Aorta (tissue), 5 donors: ENCODE results near the gene PAN3. TPM values are rescaled to one million over a fixed set of nuclear protein-coding genes. Genes with fewer than 3 reads are reported as not detected.

Experiments
- ATAC-seq: fragments of 200-7000 bp; cut with Tn5 transposase; one replicate; pipeline ENCODE4 v1.9.1; 2022; ENCODE audit warnings: moderate library complexity; ENCODE audit not compliant: low FRiP score
- DNase-seq, 2 donors: peaks; one replicate each; pipeline ENCODE4 v3.0.0-alpha.2; 2020
- H3K27ac ChIP-seq, 2 donors: one replicate each; pipeline ENCODE4 v1.5.1; 2013; ENCODE audit warnings: low read length in 2 of 2, mild to moderate bottlenecking in 2 of 2, moderate library complexity in 2 of 2, control low read depth in 1 of 2, inconsistent platforms in 1 of 2, low read depth in 1 of 2
- H3K27me3 ChIP-seq, 2 donors: one replicate each; pipeline ENCODE4 v1.6.1; 2013; ENCODE audit warnings: control low read depth in 1 of 2, low read length in 1 of 2, mild to moderate bottlenecking in 1 of 2, moderate library complexity in 1 of 2; ENCODE audit not compliant: insufficient read depth in 2 of 2, control insufficient read depth in 1 of 2
- H3K36me3 ChIP-seq, 2 donors: one replicate each; pipeline ENCODE4 v1.6.1; 2013; ENCODE audit warnings: control low read depth in 1 of 2, low read length in 1 of 2, mild to moderate bottlenecking in 1 of 2; ENCODE audit not compliant: insufficient read depth in 2 of 2, control insufficient read depth in 1 of 2
- H3K4me1 ChIP-seq, 2 donors: one replicate each; pipeline ENCODE4 v1.6.1; 2013; ENCODE audit warnings: low read length in 2 of 2, control low read depth in 1 of 2, mild to moderate bottlenecking in 1 of 2, moderate library complexity in 1 of 2; ENCODE audit not compliant: insufficient read depth in 2 of 2, control insufficient read depth in 1 of 2
- H3K4me3 ChIP-seq, 2 donors: one replicate each; pipeline ENCODE4 v1.5.1; 2013; ENCODE audit warnings: low read length in 2 of 2, control low read depth in 1 of 2, mild to moderate bottlenecking in 1 of 2
- H3K9me3 ChIP-seq: one replicate; pipeline ENCODE4 v1.6.1; 2013; ENCODE audit warnings: mild to moderate bottlenecking, low read length; ENCODE audit not compliant: control insufficient read depth
- WGBS, 2 donors: extraction: QIAGEN DNeasy Blood & Tissue Kit; methylation state at CpG; one replicate each; pipeline ENCODE4 v1.1.7; 2013; 5-methylcytosine and 5-hydroxymethylcytosine counted together
- intact Hi-C, 2 donors: fragments of 100-400 bp; cut with DNase I; formaldehyde crosslinking; loops; one replicate each; pipeline versions ENCODE4 v1.14.2 to v1.15.0; 2022
- polyA plus RNA-seq, 2 donors: library from polyadenylated mRNA; stranded (reverse); fragments of 200-250 nt; gene quantifications; one replicate each; pipeline ENCODE4 v1.2.3, GENCODE V29; 2013
- total RNA-seq, 2 donors: library from RNA; stranded (reverse); fragmentation: NEBNext Ultra II Directional; extraction: Animal tissue kit (Norgen Biotek cat#: 25700); gene quantifications; one replicate each; pipeline ENCODE4 v1.2.1, GENCODE V29; 2021
- donor health status: healthy with polysubstance abuse.
- donor health status: Bipolar disorder and iron deficiency.
- donor health status: DM: no; HTN: no; CAD: no.
- donor health status: DM: no; HTN: no; CAD: no.
- donor health status: DM: yes; HTN: yes; CAD: no.

Gene PAN3
- total and polyA plus RNA-seq, 4 donors: 4.0 to 49.2 (median 26.5) TPM

- WGBS, 2 donors: 90 to 91% methylated on average over 1 of the region's 1 CpG
- Histone ChIP-seq H3K4me3 (no peak overlapping the region), H3K27ac (no peak overlapping the region), H3K9me3 (no peaks in the 10 kb centered on the region), H3K36me3 (no peaks in the 10 kb centered on the region), H3K27me3 (no peaks in the 10 kb centered on the region), H3K4me1 (no peaks in the 10 kb centered on the region)
- intact Hi-C loops: no loop called here
- ATAC-seq (no peak), DNase-seq (no peak)
These were observed 9.2 kb downstream of the PAN3 start for GRCh38 chr13:28147495-28147894.

- Histone ChIP-seq H3K27ac (no peak overlapping the region), H3K4me3 (no peak overlapping the region), H3K9me3 (no peaks in the 10 kb centered on the region), H3K4me1 (peaks cover 0 to 4% of the 10 kb centered on the region in 2 donors), H3K36me3 (no peaks in the 10 kb centered on the region), H3K27me3 (no peaks in the 10 kb centered on the region)
- intact Hi-C loops: no loop called here
- 97 to 99% methylated on average over 4 of the region's 4 CpGs for WGBS, 2 donors
- no peak for ATAC-seq
- DNase-seq: no peak
These were observed 20.7 kb downstream of the PAN3 start for GRCh38 chr13:28159057-28159456.

GRCh38 chr13:28161370-28161769 lies 23.0 kb downstream of the PAN3 start:
- no peaks in the 10 kb centered on the region for H3K36me3 ChIP-seq
- DNase-seq (no peak), ATAC-seq (no peak)
- intact Hi-C loops: no loop called here
- H3K27me3 ChIP-seq: no peaks in the 10 kb centered on the region
- peaks cover 0 to 4% of the 10 kb centered on the region in 2 donors for H3K4me1 ChIP-seq
- H3K27ac ChIP-seq: no peak overlapping the region
- no peaks in the 10 kb centered on the region for H3K9me3 ChIP-seq
- WGBS, 2 donors: 83 to 84% methylated on average over 1 of the region's 1 CpG
- no peak overlapping the region for H3K4me3 ChIP-seq

- H3K4me3 ChIP-seq: no peak overlapping the region
- H3K4me1 ChIP-seq: peaks cover 0 to 4% of the 10 kb centered on the region in 2 donors
- H3K27me3 ChIP-seq: no peaks in the 10 kb centered on the region
- no peaks in the 10 kb centered on the region for H3K9me3 ChIP-seq
- DNase-seq (no peak), ATAC-seq (no peak)
- H3K27ac ChIP-seq: no peak overlapping the region
- no peaks in the 10 kb centered on the region for H3K36me3 ChIP-seq
- WGBS, 2 donors: 79 to 98% methylated on average over 4 of the region's 4 CpGs
- intact Hi-C loops: no loop called here
These were observed 25.2 kb downstream of the PAN3 start for GRCh38 chr13:28163587-28163986.

GRCh38 chr13:28166257-28166656 lies 27.9 kb downstream of the PAN3 start:
- Histone ChIP-seq H3K4me3 (no peak overlapping the region), H3K27me3 (no peaks in the 10 kb centered on the region), H3K4me1 (peaks cover 0 to 1% of the 10 kb centered on the region in 2 donors), H3K27ac (no peak overlapping the region), H3K36me3 (no peaks in the 10 kb centered on the region), H3K9me3 (no peaks in the 10 kb centered on the region)
- DNase-seq: no peak
- 93 to 99% methylated on average over 1 of the region's 1 CpG for WGBS, 2 donors
- no peak for ATAC-seq
- intact Hi-C loops: no loop called here

- no peak for ATAC-seq
- Histone ChIP-seq H3K9me3 (no peaks in the 10 kb centered on the region), H3K27ac (no peak overlapping the region), H3K36me3 (no peaks in the 10 kb centered on the region), H3K4me1 (peaks cover 0 to 2% of the 10 kb centered on the region in 2 donors), H3K27me3 (no peaks in the 10 kb centered on the region), H3K4me3 (no peak overlapping the region)
- DNase-seq: no peak
- intact Hi-C loops: no loop called here
- WGBS, 2 donors: 94 to 96% methylated on average over 5 of the region's 5 CpGs
These were observed 32.9 kb downstream of the PAN3 start for GRCh38 chr13:28171266-28171665.

- Histone ChIP-seq H3K4me3 (no peak overlapping the region), H3K4me1 (peaks cover 0 to 2% of the 10 kb centered on the region in 2 donors), H3K27me3 (no peaks in the 10 kb centered on the region), H3K9me3 (no peaks in the 10 kb centered on the region), H3K36me3 (no peaks in the 10 kb centered on the region), H3K27ac (no peak overlapping the region)
- intact Hi-C loops: no loop called here
- WGBS, 2 donors: 48% methylated on average over 2 of the region's 2 CpGs
- no peak for ATAC-seq
- DNase-seq: no peak
These were observed 34.6 kb downstream of the PAN3 start for GRCh38 chr13:28172947-28173346.

GRCh38 chr13:28173793-28174192 lies 35.4 kb downstream of the PAN3 start:
- no peak overlapping the region for H3K4me3 ChIP-seq
- H3K36me3 ChIP-seq: no peaks in the 10 kb centered on the region
- H3K27me3 ChIP-seq: no peaks in the 10 kb centered on the region
- intact Hi-C loops: no loop called here
- H3K27ac ChIP-seq: no peak overlapping the region
- no peaks in the 10 kb centered on the region for H3K9me3 ChIP-seq
- H3K4me1 ChIP-seq: peaks cover 0 to 2% of the 10 kb centered on the region in 2 donors
- no peak for DNase-seq
- no peak for ATAC-seq

GRCh38 chr13:28177327-28177726 lies 39.0 kb downstream of the PAN3 start:
- Histone ChIP-seq H3K27ac (no peak overlapping the region), H3K4me3 (no peak overlapping the region), H3K4me1 (peaks cover 0 to 2% of the 10 kb centered on the region in 2 donors), H3K27me3 (no peaks in the 10 kb centered on the region), H3K9me3 (no peaks in the 10 kb centered on the region), H3K36me3 (peaks cover 0 to 2% of the 10 kb centered on the region in 2 donors)
- intact Hi-C loops: no loop called here
- ATAC-seq (no peak), DNase-seq (no peak)
